Nephron (organoid): ENCODE measurements around the gene IL13.
A peak's percentile ranks its signal among the peaks of the same experiment; 100 is the strongest.

Experiments
- H3K27ac Mint-ChIP-seq, 3 experiments: 2 replicates each; pipeline ENCODE4 v1.8.0; 2020; ENCODE audit warnings: mixed read lengths in 3 of 3, mild to moderate bottlenecking in 2 of 3, moderate library complexity in 1 of 3
- H3K27me3 Mint-ChIP-seq: 2 replicates; pipeline ENCODE4 v1.8.0; 2021; ENCODE audit warnings: low read depth, mild to moderate bottlenecking, moderate library complexity, mixed read lengths
- H3K36me3 Mint-ChIP-seq: 2 replicates; pipeline ENCODE4 v1.8.0; 2020; ENCODE audit warnings: low read depth, mixed read lengths
- H3K4me1 Mint-ChIP-seq: 2 replicates; pipeline ENCODE4 v1.8.0; 2020; ENCODE audit warnings: mixed read lengths
- H3K4me3 Mint-ChIP-seq, 3 experiments: 2 replicates each; pipeline ENCODE4 v1.8.0; 2020; ENCODE audit warnings: mild to moderate bottlenecking in 3 of 3, mixed read lengths in 3 of 3, moderate library complexity in 2 of 3
- H3K9me3 Mint-ChIP-seq: 2 replicates; pipeline ENCODE4 v1.8.0; 2020; ENCODE audit warnings: mixed read lengths
- CTCF ChIP-seq, 3 experiments: fragments of 200-600 bp; sonication (generic); IDR thresholded peaks; one replicate each; pipeline ENCODE4 v1.5.0; 2021; ENCODE audit warnings: antibody characterized with exemption in 3 of 3; ENCODE audit not compliant: unreplicated experiment in 3 of 3

Gene IL13

GRCh38 chr5:132648355-132648754, 9.6 kb upstream of the IL13 start:
- Mint-ChIP-seq H3K4me3 (no peak overlapping the region), H3K27me3 (peaks cover 9% of the 10 kb centered on the region), H3K4me1 (no peaks in the 10 kb centered on the region), H3K9me3 (peaks cover 9% of the 10 kb centered on the region), H3K27ac (no peak overlapping the region), H3K36me3 (peaks cover 23% of the 10 kb centered on the region)
- no peak for TF ChIP-seq CTCF (IDR thresholded peaks at IDR 0.05; ENCODE audit: unreplicated experiment in 3 of 3)

GRCh38 chr5:132651838-132652469, 6.0 kb upstream of the IL13 start:
- no peak for TF ChIP-seq CTCF (IDR thresholded peaks at IDR 0.05; ENCODE audit: unreplicated experiment in 3 of 3)
- H3K27me3 Mint-ChIP-seq, result peaks cover 39% of the 10 kb centered on the region

GRCh38 chr5:132653716-132654115, 4.3 kb upstream of the IL13 start:
- H3K4me1 Mint-ChIP-seq, result no peaks in the 10 kb centered on the region
- peak overlapping the region in 2 of 3 experiments; percentile 16 to 31 for H3K4me3 Mint-ChIP-seq
- H3K27me3 Mint-ChIP-seq, result peaks cover 52% of the 10 kb centered on the region
- H3K36me3 Mint-ChIP-seq, result no peaks in the 10 kb centered on the region
- no peak for TF ChIP-seq CTCF (IDR thresholded peaks at IDR 0.05; ENCODE audit: unreplicated experiment in 3 of 3)
- H3K9me3 Mint-ChIP-seq, result no peaks in the 10 kb centered on the region
- no peak overlapping the region for H3K27ac Mint-ChIP-seq

More at GRCh38 chr5:132651838-132652469, 6.0 kb upstream of the IL13 start:
- Mint-ChIP-seq H3K4me3 (no peak overlapping the region), H3K4me1 (no peaks in the 10 kb centered on the region), H3K36me3 (peaks cover 12% of the 10 kb centered on the region), H3K27ac (no peak overlapping the region), H3K9me3 (peaks cover 9% of the 10 kb centered on the region)

GRCh38 chr5:132655821-132656773, 1.9 kb upstream of the IL13 start:
- H3K27ac Mint-ChIP-seq, result no peak overlapping the region
- H3K27me3 Mint-ChIP-seq, result peaks cover 52% of the 10 kb centered on the region
- no peaks in the 10 kb centered on the region for H3K36me3 Mint-ChIP-seq
- no peaks in the 10 kb centered on the region for H3K9me3 Mint-ChIP-seq
- peaks cover 4% of the 10 kb centered on the region for H3K4me1 Mint-ChIP-seq
- peak overlapping the region; percentile 56 to 63 (median 59) for H3K4me3 Mint-ChIP-seq
- no peak for TF ChIP-seq CTCF (IDR thresholded peaks at IDR 0.05; ENCODE audit: unreplicated experiment in 3 of 3)

GRCh38 chr5:132656774-132657355, 1.1 kb upstream of the IL13 start:
- peaks cover 10% of the 10 kb centered on the region for H3K4me1 Mint-ChIP-seq
- H3K9me3 Mint-ChIP-seq, result no peaks in the 10 kb centered on the region
- no peaks in the 10 kb centered on the region for H3K36me3 Mint-ChIP-seq
- no peak overlapping the region for H3K27ac Mint-ChIP-seq
- peak overlapping the region in 2 of 3 experiments; percentile 28 to 55 for H3K4me3 Mint-ChIP-seq
- TF ChIP-seq CTCF (IDR thresholded peaks at IDR 0.05; ENCODE audit: unreplicated experiment in 3 of 3), result no peak
- peaks cover 52% of the 10 kb centered on the region for H3K27me3 Mint-ChIP-seq
